SU-DHL-6 (cell line): ENCODE data around the gene MRPS6.

ENCODE experiments used
- H2AFZ ChIP-seq: fragments of 200-600 bp; sonication (generic); 2 replicates; pipeline ENCODE4 v1.6.1; 2014; ENCODE audit warnings: low read depth, mild to moderate bottlenecking, moderate library complexity, mixed read lengths, antibody characterized with exemption, low read length; ENCODE audit not compliant: severe bottlenecking
- H3F3A ChIP-seq: fragments of 200-600 bp; shearing (Covaris generic); 2 replicates; pipeline ENCODE4 v1.6.0; 2016; ENCODE audit warnings: antibody characterized with exemption, mild to moderate bottlenecking; ENCODE audit not compliant: insufficient read depth
- H3K27ac ChIP-seq: fragments of 200-600 bp; sonication (generic); 2 replicates; pipeline ENCODE4 v1.5.1; 2016; ENCODE audit warnings: low read depth, mild to moderate bottlenecking, low read length, moderate library complexity, mixed read lengths
- H3K27me3 ChIP-seq: fragments of 200-600 bp; sonication (generic), shearing (Covaris generic); 2 replicates; pipeline ENCODE4 v1.6.0; 2014; ENCODE audit warnings: mild to moderate bottlenecking, low read length
- H3K36me3 ChIP-seq: fragments of 200-600 bp; sonication (generic); 2 replicates; pipeline ENCODE4 v1.6.1; 2014; ENCODE audit warnings: mild to moderate bottlenecking, low read length, mixed read lengths
- H3K4me2 ChIP-seq: fragments of 300-600, 200-600 bp; shearing (Covaris generic), sonication (generic); 2 replicates; pipeline ENCODE4 v1.6.0; 2014; ENCODE audit warnings: low read length, low read depth, mild to moderate bottlenecking; ENCODE audit not compliant: poor library complexity, severe bottlenecking
- H3K4me3 ChIP-seq: fragments of 200-600 bp; sonication (generic); 2 replicates; pipeline ENCODE4 v1.5.1; 2014; ENCODE audit warnings: antibody characterized with exemption, low read length, mild to moderate bottlenecking, mixed read lengths; ENCODE audit not compliant: insufficient read depth, poor library complexity, severe bottlenecking
- H3K79me2 ChIP-seq: fragments of 200-600 bp; sonication (generic); 2 replicates; pipeline ENCODE4 v1.6.1; 2014; ENCODE audit warnings: mild to moderate bottlenecking, low read length, moderate library complexity; ENCODE audit not compliant: insufficient read depth
- H3K9ac ChIP-seq: fragments of 200-600 bp; sonication (generic); 2 replicates; pipeline ENCODE4 v1.7.0; 2014; ENCODE audit warnings: mild to moderate bottlenecking, low read length
- H3K9me2 ChIP-seq: fragments of 200-600 bp; sonication (generic); replicated peaks from 2 replicates; pipeline ENCODE4 v1.6.1; 2014; ENCODE audit warnings: low read length; ENCODE audit not compliant: insufficient read depth
- H3K9me3 ChIP-seq: fragments of 200-600 bp; sonication (generic); 2 replicates; pipeline ENCODE4 v1.6.1; 2014; ENCODE audit warnings: low read length, mixed read lengths; ENCODE audit not compliant: insufficient read depth
- H4K20me1 ChIP-seq: fragments of 200-600 bp; sonication (generic); 2 replicates; pipeline ENCODE4 v1.6.1; 2014; ENCODE audit warnings: low read depth, mild to moderate bottlenecking, antibody characterized with exemption, low read length, moderate library complexity, mixed read lengths
- CTCF ChIP-seq: fragments of 200-600 bp; sonication (generic); IDR thresholded peaks from one replicate; pipeline ENCODE4 v1.5.1; 2017; ENCODE audit warnings: antibody characterized with exemption, mild to moderate bottlenecking, low read length, moderate library complexity; ENCODE audit not compliant: insufficient read depth, poor library complexity, severe bottlenecking
- EZH2phosphoT487 ChIP-seq: fragments of 200-600 bp; sonication (generic), shearing (Covaris generic); conservative IDR thresholded peaks from 2 replicates; pipeline ENCODE4 v1.6.1; 2018; ENCODE audit warnings: mild to moderate bottlenecking, antibody characterized with exemption, low read length, moderate library complexity, mixed read lengths

Gene MRPS6

GRCh38 chr21:34174470-34174869 is 101.1 kb downstream of the MRPS6 start:
- Histone ChIP-seq H3F3A (no peaks in the 10 kb centered on the region), H3K4me3 (no peak overlapping the region), H3K9me2 (no peaks in the 10 kb centered on the region), H3K4me2 (no peak overlapping the region), H2AFZ (no peak overlapping the region), H3K9ac (no peak overlapping the region), H3K36me3 (no peaks in the 10 kb centered on the region), H3K27ac (no peak overlapping the region), H3K9me3 (peaks cover 9% of the 10 kb centered on the region; the same call in 1 of the 2 replicates), H3K27me3 (no peaks in the 10 kb centered on the region), H3K79me2 (no peaks in the 10 kb centered on the region), H4K20me1 (no peaks in the 10 kb centered on the region)
- TF ChIP-seq EZH2phosphoT487 (no peak), CTCF (no peak)

DNA sequence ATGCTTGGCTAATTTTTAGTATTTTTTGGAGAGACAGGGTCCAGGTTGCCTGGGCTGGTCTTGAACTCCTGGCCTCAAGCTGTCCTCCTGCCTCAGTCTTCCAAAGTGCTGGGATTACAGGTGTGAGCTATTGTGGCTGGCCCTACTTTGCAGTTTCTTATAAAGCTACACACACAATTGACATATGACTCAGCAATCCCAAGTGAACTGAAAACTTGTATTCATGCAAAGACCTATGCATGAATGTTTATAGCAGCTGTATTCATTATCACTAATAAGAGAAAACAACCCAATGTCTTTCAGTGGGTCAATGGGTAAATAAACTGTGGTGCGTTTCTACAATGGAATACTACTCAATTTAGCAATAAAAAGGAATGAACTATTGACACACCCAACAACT is 103.1 kb downstream of the MRPS6 start:
- H3F3A ChIP-seq: no peaks in the 10 kb centered on the region
- TF ChIP-seq EZH2phosphoT487 (no peak), CTCF (no peak)
- no peaks in the 10 kb centered on the region for H3K36me3 ChIP-seq
- no peaks in the 10 kb centered on the region for H3K27me3 ChIP-seq
- H3K9me2 ChIP-seq: no peaks in the 10 kb centered on the region
- H4K20me1 ChIP-seq: no peaks in the 10 kb centered on the region
- peaks cover 9% of the 10 kb centered on the region; the same call in 1 of the 2 replicates for H3K9me3 ChIP-seq
- no peak overlapping the region for H3K9ac ChIP-seq
- no peak overlapping the region for H3K27ac ChIP-seq
- no peaks in the 10 kb centered on the region for H3K79me2 ChIP-seq
- H2AFZ ChIP-seq: no peak overlapping the region
- no peak overlapping the region for H3K4me2 ChIP-seq
- H3K4me3 ChIP-seq: no peak overlapping the region

DNA sequence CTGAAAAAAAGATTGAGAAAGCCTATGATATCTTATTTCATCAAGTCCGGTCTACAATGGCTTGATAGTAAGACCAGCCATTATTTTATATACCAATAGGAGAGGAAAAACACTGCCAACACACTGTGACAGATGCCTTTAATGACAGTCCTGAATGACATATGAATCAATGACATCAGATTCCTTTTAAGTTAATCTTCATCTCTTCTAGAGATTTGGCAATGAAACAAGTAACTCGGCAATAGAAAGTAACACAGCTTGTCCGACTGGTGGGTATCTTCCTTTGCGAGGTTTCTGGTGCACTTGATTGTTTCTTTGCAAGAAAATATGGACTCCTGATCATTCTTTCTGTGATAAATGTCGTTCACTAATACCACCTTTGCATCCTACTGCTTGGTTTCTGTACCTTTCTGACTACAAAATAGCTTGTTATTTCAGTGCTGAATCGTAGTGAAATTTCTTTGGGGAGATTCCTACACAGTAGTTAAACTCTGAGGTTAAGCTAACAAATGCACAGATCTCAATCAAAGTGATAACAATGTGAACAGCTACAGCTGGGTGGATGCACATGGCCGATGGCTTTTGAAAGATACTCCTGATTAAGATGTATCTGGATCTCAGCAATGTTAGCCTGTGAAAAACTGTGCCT is 104.7 kb downstream of the MRPS6 start:
- no peaks in the 10 kb centered on the region for H3K9me3 ChIP-seq
- no peak overlapping the region for H3K27ac ChIP-seq
- no peaks in the 10 kb centered on the region for H4K20me1 ChIP-seq
- H3K4me2 ChIP-seq: no peak overlapping the region
- H3K9me2 ChIP-seq: no peaks in the 10 kb centered on the region
- H3K4me3 ChIP-seq: no peak overlapping the region
- no peaks in the 10 kb centered on the region for H3K79me2 ChIP-seq
- H3K36me3 ChIP-seq: no peaks in the 10 kb centered on the region
- H3K9ac ChIP-seq: no peak overlapping the region
- no peaks in the 10 kb centered on the region for H3F3A ChIP-seq
- H2AFZ ChIP-seq: no peak overlapping the region
- no peaks in the 10 kb centered on the region for H3K27me3 ChIP-seq
- TF ChIP-seq CTCF (no peak), EZH2phosphoT487 (no peak)
